Tibial nerve (tissue), 4 donors: ENCODE measurements around the gene XRN2. TPM values are rescaled to one million over a fixed set of nuclear protein-coding genes. Genes with fewer than 3 reads are reported as not detected.

ENCODE experiments used
- DNase-seq, 2 donors: peaks; one replicate each; pipeline ENCODE4 v3.0.0-alpha.2; 2019; ENCODE audit warnings: low spot score in 2 of 2
- H3K27ac ChIP-seq, 4 donors: fragments of 200-600 bp; sonication (generic) in 3 of 4; one replicate each; pipeline ENCODE4 v1.5.1; 2017 to 2019; ENCODE audit warnings: mild to moderate bottlenecking in 1 of 4
- H3K27me3 ChIP-seq, 2 donors: fragments of 200-600 bp; sonication (generic) in 1 of 2; one replicate each; pipeline versions ENCODE4 v1.5.1 to v1.6.0; 2017 to 2019
- H3K36me3 ChIP-seq, 3 donors: fragments of 200-600 bp; sonication (generic); one replicate each; pipeline ENCODE4 v1.5.1; 2018 to 2019
- H3K4me1 ChIP-seq, 4 donors: fragments of 200-600 bp; sonication (generic) in 3 of 4; one replicate each; pipeline ENCODE4 v1.5.1; 2017 to 2019
- H3K4me3 ChIP-seq, 4 donors: fragments of 200-600 bp; sonication (generic) in 3 of 4; one replicate each; pipeline ENCODE4 v1.5.1; 2017 to 2019; ENCODE audit warnings: mild to moderate bottlenecking in 1 of 4, moderate library complexity in 1 of 4
- H3K9me3 ChIP-seq, 4 donors: fragments of 200-600 bp; sonication (generic) in 3 of 4; one replicate each; pipeline ENCODE4 v1.5.1; 2017 to 2019
- EP300 ChIP-seq, 2 donors: sonication (generic); formaldehyde crosslinking; IDR thresholded peaks; one replicate each; pipeline ENCODE4 v1.6.1; 2017; ENCODE audit warnings: antibody characterized with exemption in 2 of 2, mild to moderate bottlenecking in 1 of 2
- POLR2A ChIP-seq, 2 donors: fragments of 450-650 bp; IDR thresholded peaks; one replicate each; pipeline ENCODE4 v1.6.1; 2017; ENCODE audit warnings: antibody characterized with exemption in 2 of 2, mild to moderate bottlenecking in 2 of 2, moderate library complexity in 2 of 2
- WGBS, 2 donors: methylation state at CpG; one replicate each; pipeline ENCODE4 v1.1.5; 2018; 5-methylcytosine and 5-hydroxymethylcytosine counted together
- total RNA-seq, 4 donors: library from RNA; depleted of rRNA; stranded (reverse); fragments of >200 nt; gene quantifications; one replicate each; pipeline ENCODE4 v1.1.0, GENCODE V29; 2016
- TF ChIP-seq, protein P1 (sequence below), 5 experiments: fragments of 200-600 bp in 3 of 5; fragments of 450-650 bp in 2 of 5; sonication (generic) in 3 of 5; IDR thresholded peaks; one replicate each; pipeline ENCODE4 v1.5.1; 2016 to 2019; ENCODE audit warnings: antibody characterized with exemption in 5 of 5, mild to moderate bottlenecking in 3 of 5, moderate library complexity in 2 of 5

The XRN2 gene
- total RNA-seq, 4 donors from 2014 or later: 46.1 to 58.2 (median 53.0) TPM

DNA sequence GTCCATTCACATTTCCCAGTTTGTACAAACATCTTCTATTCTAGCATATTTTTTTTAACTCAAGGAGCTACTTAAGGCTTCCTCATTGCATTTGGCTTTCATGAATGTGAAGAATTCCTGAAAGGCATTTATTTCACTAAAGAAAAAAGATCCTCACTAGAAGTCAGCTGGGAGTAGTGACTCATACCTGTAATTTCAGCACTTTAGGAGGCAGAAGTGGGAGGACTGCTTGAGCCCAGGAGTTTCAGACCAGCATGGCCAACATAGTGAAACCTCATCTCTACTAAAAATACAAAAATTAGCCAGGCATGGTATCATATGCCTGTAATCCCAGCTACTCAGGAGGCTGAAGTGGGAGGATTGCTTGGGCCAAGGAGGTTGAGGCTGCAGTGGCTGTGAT lies 30.9 kb upstream of the XRN2 start:
- Histone ChIP-seq H3K9me3 (peaks cover 0 to 15% (median 0%) of the 10 kb centered on the region in 4 donors), H3K36me3 (no peaks in the 10 kb centered on the region), H3K4me1 (no peaks in the 10 kb centered on the region), H3K4me3 (no peak overlapping the region), H3K27me3 (no peaks in the 10 kb centered on the region), H3K27ac (no peak overlapping the region)
- TF ChIP-seq, protein P1, sequence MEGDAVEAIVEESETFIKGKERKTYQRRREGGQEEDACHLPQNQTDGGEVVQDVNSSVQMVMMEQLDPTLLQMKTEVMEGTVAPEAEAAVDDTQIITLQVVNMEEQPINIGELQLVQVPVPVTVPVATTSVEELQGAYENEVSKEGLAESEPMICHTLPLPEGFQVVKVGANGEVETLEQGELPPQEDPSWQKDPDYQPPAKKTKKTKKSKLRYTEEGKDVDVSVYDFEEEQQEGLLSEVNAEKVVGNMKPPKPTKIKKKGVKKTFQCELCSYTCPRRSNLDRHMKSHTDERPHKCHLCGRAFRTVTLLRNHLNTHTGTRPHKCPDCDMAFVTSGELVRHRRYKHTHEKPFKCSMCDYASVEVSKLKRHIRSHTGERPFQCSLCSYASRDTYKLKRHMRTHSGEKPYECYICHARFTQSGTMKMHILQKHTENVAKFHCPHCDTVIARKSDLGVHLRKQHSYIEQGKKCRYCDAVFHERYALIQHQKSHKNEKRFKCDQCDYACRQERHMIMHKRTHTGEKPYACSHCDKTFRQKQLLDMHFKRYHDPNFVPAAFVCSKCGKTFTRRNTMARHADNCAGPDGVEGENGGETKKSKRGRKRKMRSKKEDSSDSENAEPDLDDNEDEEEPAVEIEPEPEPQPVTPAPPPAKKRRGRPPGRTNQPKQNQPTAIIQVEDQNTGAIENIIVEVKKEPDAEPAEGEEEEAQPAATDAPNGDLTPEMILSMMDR (IDR thresholded peaks at IDR 0.05): no peak
- TF ChIP-seq POLR2A (IDR thresholded peaks at IDR 0.05) (no peak), EP300 (IDR thresholded peaks at IDR 0.05) (no peak)
- no peak for DNase-seq

DNA sequence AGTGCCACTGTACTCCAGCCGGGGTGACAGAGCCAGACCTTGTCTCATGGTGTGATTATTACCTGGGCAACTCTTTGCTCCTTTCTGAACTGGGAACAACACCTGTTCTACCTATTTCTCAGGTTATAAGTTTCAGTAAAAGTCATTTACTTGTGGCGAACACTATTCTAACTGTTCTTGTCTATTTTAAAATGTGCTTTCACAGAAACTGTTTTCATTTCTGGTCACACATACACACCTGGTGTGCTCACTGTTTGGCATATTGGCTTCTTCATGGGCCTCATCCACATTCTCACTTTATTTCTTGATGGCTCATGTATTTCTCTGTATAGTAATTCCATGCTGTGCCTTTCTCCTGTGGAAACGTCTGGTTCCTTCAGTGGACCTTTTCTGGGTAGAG lies 30.5 kb upstream of the XRN2 start:
- H3K36me3 ChIP-seq: no peaks in the 10 kb centered on the region
- TF ChIP-seq POLR2A (IDR thresholded peaks at IDR 0.05) (no peak), EP300 (IDR thresholded peaks at IDR 0.05) (no peak)
- TF ChIP-seq, protein P1 (IDR thresholded peaks at IDR 0.05): no peak
- H3K27me3 ChIP-seq: no peaks in the 10 kb centered on the region
- DNase-seq: no peak
- no peak overlapping the region for H3K27ac ChIP-seq
- no peaks in the 10 kb centered on the region for H3K4me1 ChIP-seq
- no peak overlapping the region for H3K4me3 ChIP-seq
- H3K9me3 ChIP-seq: peaks cover 0 to 13% (median 0%) of the 10 kb centered on the region in 4 donors
- 68 to 89% methylated on average over 3 of the region's 3 CpGs for WGBS, 2 donors

DNA sequence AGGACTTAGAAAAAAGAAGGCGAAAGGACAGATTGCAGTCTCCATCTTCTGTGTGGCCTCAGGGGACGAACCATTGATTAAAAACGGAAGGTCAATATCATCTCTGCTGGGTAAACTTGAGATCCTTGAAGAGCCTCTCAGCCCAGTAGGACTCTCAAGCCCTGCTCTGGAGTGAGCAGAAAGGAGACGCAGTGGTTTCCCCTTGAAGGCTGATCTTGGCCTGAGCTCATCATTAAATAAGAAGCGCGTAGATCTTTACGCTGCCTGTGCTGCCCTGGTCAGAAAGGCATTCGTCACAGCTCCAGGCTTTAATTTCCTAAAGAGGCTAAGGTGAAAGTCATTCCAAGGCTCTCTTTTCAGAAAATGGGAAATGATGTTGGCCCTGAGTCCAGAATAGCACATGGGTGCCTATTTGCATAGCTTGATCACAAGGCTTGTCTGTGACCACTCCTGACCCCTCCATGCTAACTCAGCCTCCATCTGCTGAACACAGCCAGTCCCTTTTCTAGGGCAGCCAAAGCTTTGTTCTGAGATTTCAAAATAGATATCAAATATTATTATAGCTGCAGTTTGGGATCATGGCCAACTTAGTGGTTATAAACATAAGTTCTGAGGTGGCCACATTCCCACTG lies 29.3 kb upstream of the XRN2 start:
- H3K27ac ChIP-seq: no peak overlapping the region
- 64 to 65% methylated on average over 8 of the region's 8 CpGs for WGBS, 2 donors
- TF ChIP-seq, protein P1 (IDR thresholded peaks at IDR 0.05): no peak
- TF ChIP-seq EP300 (IDR thresholded peaks at IDR 0.05) (no peak), POLR2A (IDR thresholded peaks at IDR 0.05) (no peak)

DNA sequence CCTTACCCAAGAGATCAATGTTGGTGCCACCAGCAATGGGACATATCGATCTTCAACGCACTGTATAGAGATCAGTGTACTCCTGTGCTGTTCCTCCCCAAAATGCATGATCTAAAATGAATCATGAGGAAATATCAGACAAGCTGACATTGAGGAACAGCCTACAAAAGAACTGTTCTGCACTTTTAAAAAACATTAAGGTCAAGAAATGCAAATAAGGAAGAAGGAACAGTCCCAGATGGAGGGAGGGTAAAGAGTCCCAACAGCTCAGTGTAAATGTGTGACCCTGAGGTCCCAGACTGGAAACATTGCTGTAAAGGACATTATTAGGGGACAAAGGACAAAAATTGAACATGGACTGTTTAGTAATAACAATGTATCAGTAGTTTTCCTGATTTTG lies 24.3 kb upstream of the XRN2 start:
- DNase-seq: no peak
- no peaks in the 10 kb centered on the region for H3K9me3 ChIP-seq
- H3K4me3 ChIP-seq: no peak overlapping the region
- TF ChIP-seq, protein P1 (IDR thresholded peaks at IDR 0.05): no peak
- TF ChIP-seq EP300 (IDR thresholded peaks at IDR 0.05) (no peak), POLR2A (IDR thresholded peaks at IDR 0.05) (no peak)
- H3K4me1 ChIP-seq: no peaks in the 10 kb centered on the region
- no peaks in the 10 kb centered on the region for H3K36me3 ChIP-seq
- no peaks in the 10 kb centered on the region for H3K27me3 ChIP-seq
- no peak overlapping the region for H3K27ac ChIP-seq
- 91 to 95% methylated on average over 2 of the region's 2 CpGs for WGBS, 2 donors

More for the DNA sequence above, 29.3 kb upstream of the XRN2 start:
- H3K27me3 ChIP-seq: no peaks in the 10 kb centered on the region
- DNase-seq: no peak
- H3K4me1 ChIP-seq: no peaks in the 10 kb centered on the region
- H3K36me3 ChIP-seq: no peaks in the 10 kb centered on the region
- H3K4me3 ChIP-seq: no peak overlapping the region
- peaks cover 0 to 13% (median 0%) of the 10 kb centered on the region in 4 donors for H3K9me3 ChIP-seq

DNA sequence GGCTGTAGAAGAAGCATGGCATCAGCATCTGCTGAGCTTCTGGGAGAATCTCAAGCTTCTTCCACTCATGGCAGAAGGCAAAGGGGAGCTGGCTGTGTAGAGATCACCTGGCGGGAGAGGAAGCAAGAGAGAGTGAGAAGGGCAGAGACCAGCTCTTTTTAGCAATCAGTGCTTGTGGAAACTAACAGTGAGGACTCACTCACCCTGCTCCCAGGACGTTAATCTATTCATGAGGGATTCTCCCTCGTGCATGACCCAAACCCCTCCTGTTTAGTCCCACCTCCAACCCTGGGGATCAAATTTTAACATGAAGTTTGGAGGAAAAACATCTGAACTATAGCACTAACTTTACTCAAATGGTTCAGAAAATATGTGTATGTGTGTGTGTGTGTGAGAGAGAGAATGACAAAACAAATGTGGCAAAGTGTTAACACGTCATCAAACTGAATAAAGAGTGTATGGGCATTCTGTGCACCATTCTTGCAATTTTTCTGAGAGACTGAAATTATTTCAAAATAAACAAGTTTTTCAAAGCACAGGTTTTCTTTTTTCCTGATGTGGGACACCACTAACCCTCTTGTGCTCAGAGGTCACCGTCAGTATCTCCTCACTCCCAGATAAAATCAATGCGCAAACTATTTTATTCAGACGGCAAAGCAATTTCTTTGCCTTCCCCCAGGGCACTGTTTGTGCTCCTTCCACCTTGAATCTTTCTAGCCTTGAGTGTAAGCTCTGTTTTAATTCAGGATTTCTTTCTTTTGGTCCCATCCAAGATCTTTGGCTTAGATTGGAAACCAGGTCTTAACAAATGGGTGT lies 23.2 kb upstream of the XRN2 start:
- no peak for DNase-seq
- Histone ChIP-seq H3K4me3 (no peak overlapping the region), H3K27ac (no peak overlapping the region), H3K9me3 (no peaks in the 10 kb centered on the region), H3K27me3 (no peaks in the 10 kb centered on the region), H3K36me3 (no peaks in the 10 kb centered on the region), H3K4me1 (no peaks in the 10 kb centered on the region)
- 53 to 62% methylated on average over 7 of the region's 7 CpGs for WGBS, 2 donors
- TF ChIP-seq, protein P1 (IDR thresholded peaks at IDR 0.05): no peak
- no peak for TF ChIP-seq EP300 (IDR thresholded peaks at IDR 0.05)
